GM12878 (cell line): ENCODE results near the gene UNC13A.

Experiments used
- POLR2A ChIP-seq: IDR thresholded peaks from 2 replicates; pipeline ENCODE4 v1.6.1; 2011; ENCODE audit warnings: low read depth, mild to moderate bottlenecking, low read length
- TBL1XR1 ChIP-seq: IDR thresholded peaks from 2 replicates; pipeline ENCODE4 v1.6.1; 2012; ENCODE audit warnings: low read depth, low read length, improper control_type of control experiment
- TCF12 ChIP-seq: IDR thresholded peaks from 2 replicates; pipeline ENCODE4 v1.6.1; 2011; ENCODE audit warnings: low read depth, mild to moderate bottlenecking, low read length
- TF ChIP-seq, protein P1 (sequence below): IDR thresholded peaks from 2 replicates; pipeline ENCODE4 v1.6.1; 2012; ENCODE audit warnings: mild to moderate bottlenecking, low read depth, low read length

GRCh38 chr19:17676295-17676694 lies 11.9 kb downstream of the UNC13A start:
- TF ChIP-seq TCF12 = no peak
- no peak for TF ChIP-seq TBL1XR1
- TF ChIP-seq, protein P1, sequence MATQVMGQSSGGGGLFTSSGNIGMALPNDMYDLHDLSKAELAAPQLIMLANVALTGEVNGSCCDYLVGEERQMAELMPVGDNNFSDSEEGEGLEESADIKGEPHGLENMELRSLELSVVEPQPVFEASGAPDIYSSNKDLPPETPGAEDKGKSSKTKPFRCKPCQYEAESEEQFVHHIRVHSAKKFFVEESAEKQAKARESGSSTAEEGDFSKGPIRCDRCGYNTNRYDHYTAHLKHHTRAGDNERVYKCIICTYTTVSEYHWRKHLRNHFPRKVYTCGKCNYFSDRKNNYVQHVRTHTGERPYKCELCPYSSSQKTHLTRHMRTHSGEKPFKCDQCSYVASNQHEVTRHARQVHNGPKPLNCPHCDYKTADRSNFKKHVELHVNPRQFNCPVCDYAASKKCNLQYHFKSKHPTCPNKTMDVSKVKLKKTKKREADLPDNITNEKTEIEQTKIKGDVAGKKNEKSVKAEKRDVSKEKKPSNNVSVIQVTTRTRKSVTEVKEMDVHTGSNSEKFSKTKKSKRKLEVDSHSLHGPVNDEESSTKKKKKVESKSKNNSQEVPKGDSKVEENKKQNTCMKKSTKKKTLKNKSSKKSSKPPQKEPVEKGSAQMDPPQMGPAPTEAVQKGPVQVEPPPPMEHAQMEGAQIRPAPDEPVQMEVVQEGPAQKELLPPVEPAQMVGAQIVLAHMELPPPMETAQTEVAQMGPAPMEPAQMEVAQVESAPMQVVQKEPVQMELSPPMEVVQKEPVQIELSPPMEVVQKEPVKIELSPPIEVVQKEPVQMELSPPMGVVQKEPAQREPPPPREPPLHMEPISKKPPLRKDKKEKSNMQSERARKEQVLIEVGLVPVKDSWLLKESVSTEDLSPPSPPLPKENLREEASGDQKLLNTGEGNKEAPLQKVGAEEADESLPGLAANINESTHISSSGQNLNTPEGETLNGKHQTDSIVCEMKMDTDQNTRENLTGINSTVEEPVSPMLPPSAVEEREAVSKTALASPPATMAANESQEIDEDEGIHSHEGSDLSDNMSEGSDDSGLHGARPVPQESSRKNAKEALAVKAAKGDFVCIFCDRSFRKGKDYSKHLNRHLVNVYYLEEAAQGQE = no peak
- no peak for TF ChIP-seq POLR2A
